ENCODE measurements around the gene RNF114.

GRCh38 chr20:49948809-49949507, 12.8 kb downstream of the RNF114 start:
- TF ChIP-seq, protein P1, sequence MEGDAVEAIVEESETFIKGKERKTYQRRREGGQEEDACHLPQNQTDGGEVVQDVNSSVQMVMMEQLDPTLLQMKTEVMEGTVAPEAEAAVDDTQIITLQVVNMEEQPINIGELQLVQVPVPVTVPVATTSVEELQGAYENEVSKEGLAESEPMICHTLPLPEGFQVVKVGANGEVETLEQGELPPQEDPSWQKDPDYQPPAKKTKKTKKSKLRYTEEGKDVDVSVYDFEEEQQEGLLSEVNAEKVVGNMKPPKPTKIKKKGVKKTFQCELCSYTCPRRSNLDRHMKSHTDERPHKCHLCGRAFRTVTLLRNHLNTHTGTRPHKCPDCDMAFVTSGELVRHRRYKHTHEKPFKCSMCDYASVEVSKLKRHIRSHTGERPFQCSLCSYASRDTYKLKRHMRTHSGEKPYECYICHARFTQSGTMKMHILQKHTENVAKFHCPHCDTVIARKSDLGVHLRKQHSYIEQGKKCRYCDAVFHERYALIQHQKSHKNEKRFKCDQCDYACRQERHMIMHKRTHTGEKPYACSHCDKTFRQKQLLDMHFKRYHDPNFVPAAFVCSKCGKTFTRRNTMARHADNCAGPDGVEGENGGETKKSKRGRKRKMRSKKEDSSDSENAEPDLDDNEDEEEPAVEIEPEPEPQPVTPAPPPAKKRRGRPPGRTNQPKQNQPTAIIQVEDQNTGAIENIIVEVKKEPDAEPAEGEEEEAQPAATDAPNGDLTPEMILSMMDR (conservative IDR thresholded peaks at IDR 0.05; ENCODE audit: low read length), result no peak
- no peak for TF ChIP-seq EZH2phosphoT487 (IDR thresholded peaks at IDR 0.05; ENCODE audit: borderline replicate concordance)
